T47D (cell line): ENCODE data around the gene KCNT1.
A peak's percentile ranks its signal among the peaks of the same experiment; 100 is the strongest.

Experiments
- DNase-seq, 2 experiments: peaks; one replicate each; pipeline versions ENCODE4 v3.0.0 to v3.0.0-alpha.2; 2011 to 2012; ENCODE audit warnings: low read depth in 1 of 2, low spot score in 1 of 2
- JUND ChIP-seq: IDR thresholded peaks from 2 replicates; pipeline ENCODE4 v1.6.1; 2012; ENCODE audit warnings: low read depth
- in situ Hi-C: cut with HindIII; loops from 2 replicates; pipeline ENCODE4 v1.10.0; 2016; ENCODE audit warnings: low sequenced_read_pairs, low pct_unique_long_range_greater_than_20kb

KCNT1 gene

GRCh38 chr9:135795391-135795790 is 93.4 kb downstream of the KCNT1 start:
- TF ChIP-seq JUND, result no peak
- DNase-seq, result no peak
- in situ Hi-C loops, result no loop called here

- in situ Hi-C loops, result no loop called here
- no peak for TF ChIP-seq JUND
- no peak for DNase-seq
These were observed 95.0 kb downstream of the KCNT1 start for GRCh38 chr9:135796784-135797485.

- peak; percentile 66 to 67 for DNase-seq
- in situ Hi-C loops, result no loop called here
These were observed 95.7 kb downstream of the KCNT1 start for GRCh38 chr9:135797507-135798262.

GRCh38 chr9:135798263-135798585 is 96.2 kb downstream of the KCNT1 start:
- no peak for DNase-seq
- in situ Hi-C loops, result no loop called here
- TF ChIP-seq JUND, result no peak

More at GRCh38 chr9:135797507-135798262, 95.7 kb downstream of the KCNT1 start:
- TF ChIP-seq JUND, result no peak

GRCh38 chr9:135799261-135799660 is 97.3 kb downstream of the KCNT1 start:
- TF ChIP-seq JUND, result no peak
- in situ Hi-C loops, result no loop called here
- DNase-seq, result no peak

GRCh38 chr9:135801070-135801469 is 99.1 kb downstream of the KCNT1 start:
- DNase-seq, result no peak
- TF ChIP-seq JUND, result no peak
- in situ Hi-C loops, result no loop called here

- no peak for DNase-seq
- no peak for TF ChIP-seq JUND
- in situ Hi-C loops, result no loop called here
These were observed 101.0 kb downstream of the KCNT1 start for GRCh38 chr9:135802876-135803419.

GRCh38 chr9:135803441-135803840 is 101.5 kb downstream of the KCNT1 start:
- TF ChIP-seq JUND, result no peak
- DNase-seq, result no peak
- in situ Hi-C loops, result no loop called here

- no peak for TF ChIP-seq JUND
- no peak for DNase-seq
These were observed 102.8 kb downstream of the KCNT1 start for GRCh38 chr9:135804581-135805421.

GRCh38 chr9:135805422-135806022 is 103.5 kb downstream of the KCNT1 start:
- in situ Hi-C loops, result no loop called here
- no peak for TF ChIP-seq JUND

More at GRCh38 chr9:135804581-135805421, 102.8 kb downstream of the KCNT1 start:
- in situ Hi-C loops, result no loop called here

GRCh38 chr9:135809166-135809565 is 107.2 kb downstream of the KCNT1 start:
- no peak for TF ChIP-seq JUND
- DNase-seq, result no peak
- in situ Hi-C loops, result no loop called here

More at GRCh38 chr9:135805422-135806022, 103.5 kb downstream of the KCNT1 start:
- no peak for DNase-seq
